Measurements from ENCODE around the gene NAT10.
A peak's percentile ranks its signal among the peaks of the same experiment; 100 is the strongest.

NAT10 gene

DNA sequence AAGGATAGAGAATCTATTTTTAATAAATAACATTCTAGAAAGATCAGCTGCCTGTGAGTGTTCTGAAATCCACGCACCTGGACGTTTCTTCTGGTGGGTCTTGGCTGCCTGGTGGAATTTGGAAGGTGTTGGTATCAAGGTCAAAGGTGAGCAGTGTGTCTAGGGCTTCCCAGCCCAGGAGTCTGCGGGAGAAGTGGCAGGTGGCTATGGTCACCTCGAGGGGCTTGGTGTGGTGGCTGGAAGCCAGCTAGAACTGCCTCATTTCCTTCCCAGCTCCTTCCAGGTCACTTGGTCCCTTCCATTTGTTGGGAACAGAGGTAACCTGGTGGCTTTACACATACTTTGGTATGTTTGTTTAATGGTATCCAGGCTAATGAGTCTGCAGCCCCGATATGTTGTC lies 41.4 kb downstream of the NAT10 start:
- no peaks in the 10 kb centered on the region for H3K9me3 ChIP-seq (ENCODE audit: low read length)
- H3K4me1 ChIP-seq (ENCODE audit: insufficient read depth, low read length): peaks cover 41% of the 10 kb centered on the region
- peaks cover 39% of the 10 kb centered on the region for H3K36me3 ChIP-seq (ENCODE audit: insufficient read depth, low read length)
- H3K4me3 ChIP-seq (ENCODE audit: low read length): no peak overlapping the region
- H2AFZ ChIP-seq (ENCODE audit: low read depth, low read length): no peak overlapping the region
- no peaks in the 10 kb centered on the region for H3K27me3 ChIP-seq (ENCODE audit: insufficient read depth, low read length)

- Histone ChIP-seq H2AFZ (ENCODE audit: low read depth, low read length) (no peak overlapping the region), H3K9me3 (ENCODE audit: low read length) (no peaks in the 10 kb centered on the region), H3K4me3 (ENCODE audit: low read length) (no peak overlapping the region), H3K27me3 (ENCODE audit: insufficient read depth, low read length) (no peaks in the 10 kb centered on the region), H3K4me1 (ENCODE audit: insufficient read depth, low read length) (peaks cover 36% of the 10 kb centered on the region), H3K36me3 (ENCODE audit: insufficient read depth, low read length) (peaks cover 35% of the 10 kb centered on the region)
Measured at GRCh38 chr11:34147581-34147980, 42.2 kb downstream of the NAT10 start.

- no peaks in the 10 kb centered on the region for H3K9me3 ChIP-seq (ENCODE audit: low read length)
- peak overlapping the region; percentile 39 for H2AFZ ChIP-seq (ENCODE audit: low read depth, low read length)
- H3K36me3 ChIP-seq (ENCODE audit: insufficient read depth, low read length): peaks cover 32% of the 10 kb centered on the region
- H3K27me3 ChIP-seq (ENCODE audit: insufficient read depth, low read length): no peaks in the 10 kb centered on the region
- peaks cover 26% of the 10 kb centered on the region for H3K4me1 ChIP-seq (ENCODE audit: insufficient read depth, low read length)
- peak overlapping the region; percentile 23 for H3K4me3 ChIP-seq (ENCODE audit: low read length)
Measured at GRCh38 chr11:34148504-34149165, 43.2 kb downstream of the NAT10 start.

DNA sequence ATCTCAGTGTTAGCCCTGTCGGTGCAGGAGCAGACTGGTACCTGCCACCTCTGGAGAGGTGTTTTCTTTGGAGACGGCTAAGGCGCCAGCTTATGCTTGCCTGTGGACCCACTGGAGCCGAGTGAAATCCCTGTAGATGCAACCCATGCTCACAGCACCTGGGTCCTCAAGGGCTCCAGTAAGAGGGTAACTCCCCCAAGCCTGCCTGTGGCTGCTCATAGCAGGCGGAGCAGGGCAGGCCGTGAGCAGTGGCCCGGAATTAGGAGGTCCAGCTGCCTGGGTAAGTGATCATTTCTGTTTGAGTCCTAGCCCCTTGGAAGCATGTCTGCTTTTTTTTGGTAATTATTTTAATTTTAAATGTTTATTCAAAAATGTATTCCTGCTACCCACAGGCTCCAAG lies 43.8 kb downstream of the NAT10 start:
- Histone ChIP-seq H3K27me3 (ENCODE audit: insufficient read depth, low read length) (no peaks in the 10 kb centered on the region), H3K4me3 (ENCODE audit: low read length) (peak overlapping the region; percentile 23), H2AFZ (ENCODE audit: low read depth, low read length) (peak overlapping the region; percentile 39), H3K9me3 (ENCODE audit: low read length) (no peaks in the 10 kb centered on the region), H3K4me1 (ENCODE audit: insufficient read depth, low read length) (peaks cover 25% of the 10 kb centered on the region), H3K36me3 (ENCODE audit: insufficient read depth, low read length) (peaks cover 37% of the 10 kb centered on the region)

- H3K9me3 ChIP-seq (ENCODE audit: low read length): no peaks in the 10 kb centered on the region
- H3K4me1 ChIP-seq (ENCODE audit: insufficient read depth, low read length): peaks cover 25% of the 10 kb centered on the region
- peaks cover 36% of the 10 kb centered on the region for H3K36me3 ChIP-seq (ENCODE audit: insufficient read depth, low read length)
- H3K4me3 ChIP-seq (ENCODE audit: low read length): no peak overlapping the region
- H2AFZ ChIP-seq (ENCODE audit: low read depth, low read length): no peak overlapping the region
- H3K27me3 ChIP-seq (ENCODE audit: insufficient read depth, low read length): no peaks in the 10 kb centered on the region
Measured at GRCh38 chr11:34149786-34150185, 44.4 kb downstream of the NAT10 start.

- Histone ChIP-seq H3K4me1 (ENCODE audit: insufficient read depth, low read length) (peaks cover 25% of the 10 kb centered on the region), H3K9me3 (ENCODE audit: low read length) (no peaks in the 10 kb centered on the region), H3K36me3 (ENCODE audit: insufficient read depth, low read length) (peaks cover 28% of the 10 kb centered on the region), H2AFZ (ENCODE audit: low read depth, low read length) (no peak overlapping the region), H3K27me3 (ENCODE audit: insufficient read depth, low read length) (no peaks in the 10 kb centered on the region), H3K4me3 (ENCODE audit: low read length) (no peak overlapping the region)
Measured at GRCh38 chr11:34150494-34151151, 45.2 kb downstream of the NAT10 start.

DNA sequence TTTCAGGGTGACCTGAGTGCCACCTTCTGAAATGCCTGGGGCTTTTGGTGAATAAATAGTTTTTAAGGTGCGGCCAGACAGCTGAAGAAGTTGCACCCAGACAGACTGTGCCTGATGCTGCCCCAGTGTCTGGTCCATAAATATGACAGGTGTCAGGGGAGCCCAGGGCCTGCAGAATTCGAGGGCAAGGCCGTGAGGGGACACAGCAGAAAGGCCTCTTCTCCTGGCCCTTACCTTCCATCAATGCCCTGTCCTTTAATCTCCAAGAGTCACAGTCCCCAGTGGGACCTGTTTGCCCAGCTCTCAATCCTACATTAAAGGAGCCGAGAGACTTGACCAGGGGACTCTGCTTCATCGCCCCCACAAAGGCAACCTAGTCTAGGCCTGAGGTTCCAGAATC lies 45.7 kb downstream of the NAT10 start:
- Histone ChIP-seq H3K9me3 (ENCODE audit: low read length) (no peaks in the 10 kb centered on the region), H2AFZ (ENCODE audit: low read depth, low read length) (no peak overlapping the region), H3K36me3 (ENCODE audit: insufficient read depth, low read length) (peaks cover 23% of the 10 kb centered on the region), H3K27me3 (ENCODE audit: insufficient read depth, low read length) (no peaks in the 10 kb centered on the region), H3K4me1 (ENCODE audit: insufficient read depth, low read length) (peaks cover 25% of the 10 kb centered on the region), H3K4me3 (ENCODE audit: low read length) (no peak overlapping the region)

- no peak overlapping the region for H2AFZ ChIP-seq (ENCODE audit: low read depth, low read length)
- H3K36me3 ChIP-seq (ENCODE audit: insufficient read depth, low read length): peaks cover 12% of the 10 kb centered on the region
Measured at GRCh38 chr11:34151916-34152845, 46.8 kb downstream of the NAT10 start.

DNA sequence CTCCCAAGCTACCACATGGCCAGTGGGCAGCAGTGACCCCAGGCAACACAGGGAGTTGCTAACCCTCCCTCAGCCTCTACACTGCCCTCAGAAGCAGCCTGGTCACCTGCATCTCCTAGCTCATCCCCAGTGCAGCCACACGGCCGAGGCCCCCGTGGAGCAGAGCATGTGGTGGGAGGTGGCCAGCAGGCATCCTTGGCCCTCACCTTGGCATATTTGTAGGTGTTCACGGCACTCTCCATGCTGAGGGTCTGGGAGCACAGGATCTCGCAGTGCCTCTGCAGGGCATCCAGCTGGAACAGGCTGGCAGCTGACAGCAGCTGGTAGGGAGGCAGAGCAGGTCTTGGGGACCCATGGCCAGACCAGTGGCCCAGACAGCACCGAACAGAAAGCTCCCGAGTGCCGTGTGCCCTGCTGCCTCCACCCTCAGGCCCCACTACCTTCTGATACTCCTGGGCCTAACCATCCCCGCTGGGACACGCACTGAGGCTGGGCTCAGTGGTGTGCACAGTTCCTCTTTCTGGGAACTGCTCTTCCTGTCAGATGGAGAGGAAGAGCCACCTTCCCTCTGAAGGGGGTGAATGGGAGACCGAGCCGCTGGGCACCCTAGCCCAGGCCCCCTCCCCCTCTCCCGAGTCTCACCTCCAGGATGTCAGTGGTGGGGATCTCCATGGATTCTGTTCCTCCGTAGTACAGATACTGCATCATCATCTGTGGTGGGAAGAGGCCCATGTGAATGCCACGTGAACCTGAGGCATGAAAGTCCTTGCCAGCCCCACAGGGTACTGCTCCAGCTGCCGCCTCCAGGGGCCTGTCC lies 48.8 kb downstream of the NAT10 start:
- Histone ChIP-seq H3K4me1 (ENCODE audit: insufficient read depth, low read length) (peaks cover 6% of the 10 kb centered on the region), H3K9me3 (ENCODE audit: low read length) (no peaks in the 10 kb centered on the region), H3K36me3 (ENCODE audit: insufficient read depth, low read length) (peaks cover 12% of the 10 kb centered on the region), H3K4me3 (ENCODE audit: low read length) (no peak overlapping the region), H3K27me3 (ENCODE audit: insufficient read depth, low read length) (no peaks in the 10 kb centered on the region), H2AFZ (ENCODE audit: low read depth, low read length) (no peak overlapping the region)

More at GRCh38 chr11:34151916-34152845, 46.8 kb downstream of the NAT10 start:
- Histone ChIP-seq H3K4me1 (ENCODE audit: insufficient read depth, low read length) (peaks cover 25% of the 10 kb centered on the region), H3K27me3 (ENCODE audit: insufficient read depth, low read length) (no peaks in the 10 kb centered on the region), H3K4me3 (ENCODE audit: low read length) (no peak overlapping the region), H3K9me3 (ENCODE audit: low read length) (no peaks in the 10 kb centered on the region)

DNA sequence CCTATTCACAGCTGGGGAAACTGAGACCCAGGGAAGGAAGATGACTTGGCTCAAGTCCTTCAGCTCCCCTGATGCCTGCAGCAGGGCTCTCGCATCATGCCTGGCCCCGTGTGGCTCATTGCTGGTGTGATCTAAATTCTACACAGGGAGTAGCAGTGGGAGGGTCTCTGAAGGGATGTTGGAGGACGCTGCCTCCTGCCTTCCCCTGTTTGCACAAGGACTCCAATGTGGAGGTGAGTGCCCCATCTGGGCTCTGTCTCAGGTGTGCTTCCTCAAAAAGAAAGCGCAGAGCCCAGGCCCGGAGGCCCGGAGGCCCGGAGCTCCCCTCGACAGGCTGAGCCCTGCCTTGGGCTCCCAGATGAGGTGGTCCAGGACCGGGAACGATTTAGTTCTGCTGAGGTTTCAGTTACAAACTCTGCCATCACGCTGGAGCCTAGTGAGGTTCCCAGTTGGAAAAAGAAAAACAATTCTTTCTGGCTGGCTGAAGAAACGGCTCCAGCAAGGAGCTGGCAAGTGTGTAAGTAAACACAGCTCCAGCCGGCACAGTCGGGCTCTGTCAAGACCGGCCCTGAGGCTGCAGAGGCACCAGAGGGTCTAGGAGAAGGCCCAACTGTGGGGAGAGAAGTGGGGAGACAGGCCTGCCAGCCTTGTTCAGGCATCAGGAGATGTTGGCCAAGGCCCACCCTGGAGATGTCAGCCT lies 49.8 kb downstream of the NAT10 start:
- H3K27me3 ChIP-seq (ENCODE audit: insufficient read depth, low read length): no peaks in the 10 kb centered on the region
- peaks cover 16% of the 10 kb centered on the region for H3K36me3 ChIP-seq (ENCODE audit: insufficient read depth, low read length)

DNA sequence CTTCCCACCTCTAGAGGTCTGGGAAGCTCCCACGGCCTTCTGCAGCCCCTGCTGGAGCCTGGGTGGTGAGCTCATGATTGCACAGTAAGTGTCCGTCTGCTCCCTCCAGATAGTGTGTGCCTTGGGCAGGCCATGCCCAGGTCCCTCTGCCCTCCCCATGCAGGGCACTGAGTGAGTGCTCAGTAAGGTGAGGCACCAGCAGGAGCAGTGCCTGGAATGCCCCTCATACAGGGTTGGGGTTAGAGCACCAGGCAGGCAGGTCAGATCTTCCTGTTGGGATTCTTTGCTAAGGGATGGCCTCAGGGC lies 50.3 kb downstream of the NAT10 start:
- Histone ChIP-seq H3K27me3 (ENCODE audit: insufficient read depth, low read length) (no peaks in the 10 kb centered on the region), H3K4me1 (ENCODE audit: insufficient read depth, low read length) (no peaks in the 10 kb centered on the region), H3K4me3 (ENCODE audit: low read length) (no peak overlapping the region), H3K36me3 (ENCODE audit: insufficient read depth, low read length) (peaks cover 16% of the 10 kb centered on the region), H3K9me3 (ENCODE audit: low read length) (no peaks in the 10 kb centered on the region), H2AFZ (ENCODE audit: low read depth, low read length) (no peak overlapping the region)

More for the DNA sequence above, 49.8 kb downstream of the NAT10 start:
- Histone ChIP-seq H3K4me1 (ENCODE audit: insufficient read depth, low read length) (no peaks in the 10 kb centered on the region), H3K9me3 (ENCODE audit: low read length) (no peaks in the 10 kb centered on the region), H2AFZ (ENCODE audit: low read depth, low read length) (no peak overlapping the region), H3K4me3 (ENCODE audit: low read length) (no peak overlapping the region)

- no peaks in the 10 kb centered on the region for H3K27me3 ChIP-seq (ENCODE audit: insufficient read depth, low read length)
- no peaks in the 10 kb centered on the region for H3K4me1 ChIP-seq (ENCODE audit: insufficient read depth, low read length)
- no peak overlapping the region for H3K4me3 ChIP-seq (ENCODE audit: low read length)
- peaks cover 13% of the 10 kb centered on the region for H3K36me3 ChIP-seq (ENCODE audit: insufficient read depth, low read length)
- H3K9me3 ChIP-seq (ENCODE audit: low read length): no peaks in the 10 kb centered on the region
- no peak overlapping the region for H2AFZ ChIP-seq (ENCODE audit: low read depth, low read length)
Measured at GRCh38 chr11:34157163-34157562, 51.7 kb downstream of the NAT10 start.
